Esophagus muscularis mucosa (tissue), 4 donors: ENCODE measurements around the gene THOC6. TPM values are rescaled to one million over a fixed set of nuclear protein-coding genes. Genes with fewer than 3 reads are reported as not detected.
A peak's percentile ranks its signal among the peaks of the same experiment; 100 is the strongest.

Experiments used
- DNase-seq: peaks from one replicate; pipeline ENCODE4 v3.0.0-alpha.2; 2017; ENCODE audit errors: extremely low spot score
- H3K27ac ChIP-seq, 4 donors: fragments of 200-600 bp; sonication (generic); replicated peaks in 1 of 4; 1 replicate in 3 of 4; 2 replicates in 1 of 4; pipeline ENCODE4 v1.5.1; 2016 to 2019; ENCODE audit warnings: mild to moderate bottlenecking in 1 of 4
- H3K27me3 ChIP-seq, 4 donors: fragments of 200-600 bp; sonication (generic); one replicate each; pipeline versions ENCODE4 v1.5.1 to v1.6.0; 2016 to 2019
- H3K36me3 ChIP-seq, 4 donors: fragments of 200-600 bp; sonication (generic); one replicate each; pipeline ENCODE4 v1.5.1; 2016 to 2019
- H3K4me1 ChIP-seq, 4 donors: fragments of 200-600 bp; sonication (generic); one replicate each; pipeline ENCODE4 v1.5.1; 2016 to 2019
- H3K4me3 ChIP-seq, 4 donors: fragments of 200-600 bp; sonication (generic); 1 replicate in 2 of 4; 2 replicates in 2 of 4; pipeline ENCODE4 v1.5.1; 2016 to 2019; ENCODE audit warnings: mild to moderate bottlenecking in 4 of 4, moderate library complexity in 1 of 4
- H3K9me3 ChIP-seq, 4 donors: fragments of 200-600 bp; sonication (generic); 1 replicate in 3 of 4; 2 replicates in 1 of 4; pipeline ENCODE4 v1.5.1; 2016 to 2019
- CTCF ChIP-seq, 3 experiments: fragments of 200-600 bp in 2 of 3; fragments of 450-650 bp in 1 of 3; sonication (generic) in 2 of 3; IDR thresholded peaks; one replicate each; pipeline ENCODE4 v1.5.1; 2017 to 2019; ENCODE audit warnings: antibody characterized with exemption in 3 of 3, mild to moderate bottlenecking in 2 of 3, moderate library complexity in 1 of 3
- EP300 ChIP-seq: sonication (generic); formaldehyde crosslinking; IDR thresholded peaks from one replicate; pipeline ENCODE4 v1.6.1; 2017; ENCODE audit warnings: antibody characterized with exemption
- POLR2A ChIP-seq: fragments of 450-650 bp; IDR thresholded peaks from one replicate; pipeline ENCODE4 v1.6.1; 2017; ENCODE audit warnings: antibody characterized with exemption, moderate library complexity, mild to moderate bottlenecking, low read depth
- POLR2AphosphoS5 ChIP-seq, 2 donors: sonication (generic); formaldehyde crosslinking; IDR thresholded peaks; one replicate each; pipeline ENCODE4 v1.6.1; 2017; ENCODE audit warnings: antibody characterized with exemption in 2 of 2
- WGBS: methylation state at CpG from one replicate; pipeline ENCODE4 v1.1.5; 2018; 5-methylcytosine and 5-hydroxymethylcytosine counted together
- intact Hi-C: fragments of 100-400 bp; cut with DNase I; formaldehyde crosslinking; loops from one replicate; pipeline ENCODE4 v1.15.1; 2023
- total RNA-seq, 4 donors: library from RNA; depleted of rRNA; stranded (reverse); fragments of >200 nt; gene quantifications; one replicate each; pipeline versions ENCODE4 v1.1.0 to v1.2.1, GENCODE V29; 2016

Gene THOC6
- total RNA-seq, 4 donors from 2014 or later: 14.1 to 27.9 (median 23.0) TPM

- H3K9me3 ChIP-seq: no peaks in the 10 kb centered on the region
- peaks cover 6 to 94% (median 55%) of the 10 kb centered on the region in 4 donors for H3K27me3 ChIP-seq
- no peak for DNase-seq
- intact Hi-C loops: no loop called here
- WGBS: 14% methylated on average over 7 of the region's 13 CpGs
- H3K27ac ChIP-seq: no peak overlapping the region
- H3K4me3 ChIP-seq: peak overlapping the region in 1 of 4 donors; percentile 60
- TF ChIP-seq CTCF (IDR thresholded peaks at IDR 0.05) (no peak), POLR2A (no peak), EP300 (no peak), POLR2AphosphoS5 (IDR thresholded peaks at IDR 0.05) (no peak)
- H3K4me1 ChIP-seq: peaks cover 20 to 25% (median 23%) of the 10 kb centered on the region in 4 donors
- H3K36me3 ChIP-seq: no peaks in the 10 kb centered on the region
Observed at GRCh38 chr16:3047387-3047720, 23.5 kb downstream of the THOC6 start.

GRCh38 chr16:3049921-3050481 is 26.2 kb downstream of the THOC6 start:
- 75% methylated on average over 14 of the region's 26 CpGs for WGBS
- no peak overlapping the region for H3K27ac ChIP-seq
- H3K4me3 ChIP-seq: no peak overlapping the region
- H3K27me3 ChIP-seq: peaks cover under 1 to 68% (median 39%) of the 10 kb centered on the region in 4 donors
- H3K36me3 ChIP-seq: peaks cover 0 to 4% (median 0%) of the 10 kb centered on the region in 4 donors
- peaks cover 19 to 25% (median 22%) of the 10 kb centered on the region in 4 donors for H3K4me1 ChIP-seq
- H3K9me3 ChIP-seq: no peaks in the 10 kb centered on the region
- DNase-seq: no peak
- TF ChIP-seq CTCF (IDR thresholded peaks at IDR 0.05) (no peak), EP300 (no peak), POLR2A (no peak), POLR2AphosphoS5 (IDR thresholded peaks at IDR 0.05) (no peak)
- intact Hi-C loops: no loop called here

GRCh38 chr16:3050487-3050886 is 26.7 kb downstream of the THOC6 start:
- no peak overlapping the region for H3K27ac ChIP-seq
- 72% methylated on average over 5 of the region's 5 CpGs for WGBS
- peaks cover 0 to 4% (median 0%) of the 10 kb centered on the region in 4 donors for H3K36me3 ChIP-seq
- DNase-seq: no peak
- peaks cover 14 to 20% (median 17%) of the 10 kb centered on the region in 4 donors for H3K4me1 ChIP-seq
- intact Hi-C loops: no loop called here
- TF ChIP-seq EP300: no peak
- no peak for TF ChIP-seq CTCF (IDR thresholded peaks at IDR 0.05)
- TF ChIP-seq POLR2AphosphoS5 (IDR thresholded peaks at IDR 0.05): no peak
- no peak for TF ChIP-seq POLR2A
- H3K27me3 ChIP-seq: peaks cover 0 to 63% (median 34%) of the 10 kb centered on the region in 4 donors
- H3K4me3 ChIP-seq: no peak overlapping the region
- no peaks in the 10 kb centered on the region for H3K9me3 ChIP-seq

GRCh38 chr16:3051009-3051408 is 27.2 kb downstream of the THOC6 start:
- no peak for DNase-seq
- 57% methylated on average over 4 of the region's 4 CpGs for WGBS
- intact Hi-C loops: no loop called here

More at GRCh38 chr16:3051009-3051408, 27.2 kb downstream of the THOC6 start:
- Histone ChIP-seq H3K27ac (no peak overlapping the region), H3K9me3 (no peaks in the 10 kb centered on the region), H3K4me3 (no peak overlapping the region), H3K4me1 (peaks cover 9 to 14% (median 12%) of the 10 kb centered on the region in 4 donors), H3K36me3 (peaks cover 0 to 4% (median 0%) of the 10 kb centered on the region in 4 donors), H3K27me3 (peaks cover 0 to 58% (median 29%) of the 10 kb centered on the region in 4 donors)
- TF ChIP-seq POLR2AphosphoS5 (IDR thresholded peaks at IDR 0.05) (no peak), EP300 (no peak), CTCF (IDR thresholded peaks at IDR 0.05) (no peak), POLR2A (no peak)
